ENCODE measurements around the gene HES5. TPM values are rescaled to one million over a fixed set of nuclear protein-coding genes. Genes with fewer than 3 reads are reported as not detected.

The HES5 gene
- total and polyA plus RNA-seq, 10 of the 15 experiments (the other 5 are each of a cell fraction or from before 2014, with no cell fraction given): 0.12 to 0.15 TPM; not detected in 8

GRCh38 chr1:2561898-2562895, 32.1 kb upstream of the HES5 start:
- POLR2A ChIA-PET: interaction anchor here (0.8 to 1.4 kb wide), 3 partner anchors 16 to 22 kb away, joined by 3 to 4 read pairs (median 3); no protein-coding TSS in a partner anchor
- Histone ChIP-seq H2AFZ (ENCODE audit: control insufficient read depth, low read depth, low read length) (no peak overlapping the region), H3K4me3 (no peak overlapping the region), H3K9me3 (replicated peaks; ENCODE audit: control insufficient read depth, insufficient read depth, low read length) (no peaks in the 10 kb centered on the region), H3K4me1 (ENCODE audit: control insufficient read depth, insufficient read depth, low read length) (peaks cover 4% of the 10 kb centered on the region; the same call in 1 of the 2 replicates), H3K27me3 (replicated peaks in 1 of 2; ENCODE audit: control insufficient read depth in 2 of 2, insufficient read depth in 2 of 2, low read length in 1 of 2) (no peaks in the 10 kb centered on the region), H3K9ac (ENCODE audit: control insufficient read depth, insufficient read depth, low read length) (no peak overlapping the region), H3K27ac (ENCODE audit: control insufficient read depth, insufficient read depth) (no peak overlapping the region), H4K20me1 (ENCODE audit: control insufficient read depth, insufficient read depth) (no peaks in the 10 kb centered on the region), H3K36me3 (ENCODE audit: control insufficient read depth in 2 of 2, insufficient read depth in 2 of 2, low read length in 1 of 2) (peaks cover 0 to 2% of the 10 kb centered on the region in 2 experiments; a peak in 3 of 4 replicates), H3K79me2 (ENCODE audit: control insufficient read depth, insufficient read depth, low read length) (peaks cover 14% of the 10 kb centered on the region), H3K4me2 (ENCODE audit: control insufficient read depth, insufficient read depth) (no peak overlapping the region)
- FAIRE-seq (no peak), ATAC-seq (peak; percentile 53), DNase-seq (ENCODE audit: low read depth, low spot score) (no peak)
- no TSS peak for BruUV-seq (replicated peaks)
- TF ChIP-seq NR2F1 (conservative IDR thresholded peaks at IDR 0.05) (0 out of 2 replicates have a peak, but pooled peaks have one; percentile 46), HDAC6 (IDR thresholded peaks at IDR 0.05; ENCODE audit: unreplicated experiment) (no peak), SUPT20H (IDR thresholded peaks at IDR 0.05; ENCODE audit: borderline replicate concordance, control insufficient read depth, low read depth, low read length) (no peak), ESRRA (IDR thresholded peaks at IDR 0.05; ENCODE audit: low read length) (no peak), RAD21 (IDR thresholded peaks at IDR 0.05; ENCODE audit: insufficient read depth, low read depth, low read length) (peak; percentile 25; the same call in 1 of the 2 replicates), POLR2A (IDR thresholded peaks at IDR 0.05; ENCODE audit: low read depth, low read length) (0 out of 2 replicates have a peak, but pooled peaks have one; percentile 39), SMARCA5 (IDR thresholded peaks at IDR 0.05) (no peak), SMAD5 (IDR thresholded peaks at IDR 0.05; ENCODE audit: low read depth) (no peak), EGR1 (IDR thresholded peaks at IDR 0.05; ENCODE audit: borderline replicate concordance in 1 of 2, low read depth in 2 of 2, low read length in 2 of 2) (peak in 1 of 2 experiments; percentile 57; a peak in 1 of 3 replicates), SMAD1 (IDR thresholded peaks at IDR 0.05; ENCODE audit: low read depth, partially characterized antibody) (no peak), MEF2A (IDR thresholded peaks at IDR 0.05; ENCODE audit: insufficient read depth, low read depth, low read length) (no peak)
- TF ChIP-seq, protein P1, sequence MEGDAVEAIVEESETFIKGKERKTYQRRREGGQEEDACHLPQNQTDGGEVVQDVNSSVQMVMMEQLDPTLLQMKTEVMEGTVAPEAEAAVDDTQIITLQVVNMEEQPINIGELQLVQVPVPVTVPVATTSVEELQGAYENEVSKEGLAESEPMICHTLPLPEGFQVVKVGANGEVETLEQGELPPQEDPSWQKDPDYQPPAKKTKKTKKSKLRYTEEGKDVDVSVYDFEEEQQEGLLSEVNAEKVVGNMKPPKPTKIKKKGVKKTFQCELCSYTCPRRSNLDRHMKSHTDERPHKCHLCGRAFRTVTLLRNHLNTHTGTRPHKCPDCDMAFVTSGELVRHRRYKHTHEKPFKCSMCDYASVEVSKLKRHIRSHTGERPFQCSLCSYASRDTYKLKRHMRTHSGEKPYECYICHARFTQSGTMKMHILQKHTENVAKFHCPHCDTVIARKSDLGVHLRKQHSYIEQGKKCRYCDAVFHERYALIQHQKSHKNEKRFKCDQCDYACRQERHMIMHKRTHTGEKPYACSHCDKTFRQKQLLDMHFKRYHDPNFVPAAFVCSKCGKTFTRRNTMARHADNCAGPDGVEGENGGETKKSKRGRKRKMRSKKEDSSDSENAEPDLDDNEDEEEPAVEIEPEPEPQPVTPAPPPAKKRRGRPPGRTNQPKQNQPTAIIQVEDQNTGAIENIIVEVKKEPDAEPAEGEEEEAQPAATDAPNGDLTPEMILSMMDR (IDR thresholded peaks at IDR 0.05 in 2 of 3, conservative IDR thresholded peaks at IDR 0.05 in 1 of 3; ENCODE audit: control insufficient read depth in 2 of 3, extremely low read depth in 1 of 3, insufficient read depth in 1 of 3, low read depth in 3 of 3, low read length in 3 of 3): peak; percentile 41 to 70 (median 47)
- 90% methylated on average over 24 of the region's 24 CpGs for WGBS (ENCODE audit: insufficient coverage, insufficient replicate concordance, low lambda C conversion rate, missing lambda C conversion rate)
- CTCF ChIA-PET: interaction anchor here (1.2 to 2.3 kb wide), 6 partner anchors 9 to 24 kb away, joined by 3 to 14 read pairs (median 4); no protein-coding TSS in a partner anchor
- intact Hi-C loops (cut with micrococcal nuclease; ENCODE audit: unreplicated experiment): no loop called here
- SMC1A ChIA-PET (ENCODE audit: uncharacterized antibody, unreplicated experiment): interaction anchor here (3.4 kb wide), 1 partner anchor 23 kb away, joined by 15 read pairs; no protein-coding TSS in a partner anchor
- RAD21 ChIA-PET (ENCODE audit: unreplicated experiment): interaction anchor here (0.8 to 1.7 kb wide), 2 partner anchors 14 to 16 kb away, joined by 4 to 5 read pairs; no protein-coding TSS in a partner anchor
- in situ Hi-C loops (cut with MboI): no loop called here
